HepG2 (cell line): ENCODE results near the gene EGF. TPM values are rescaled to one million over a fixed set of nuclear protein-coding genes. Genes with fewer than 3 reads are reported as not detected.

Source experiments
- ATAC-seq: fragments of 200-7000 bp; cut with Tn5 transposase; 3 replicates; pipeline ENCODE4 v1.9.1; 2020; ENCODE audit warnings: mild to moderate bottlenecking, moderate library complexity
- BruUV-seq: library from RNA; stranded (reverse); fragments of 400-500 nt; replicated peaks from 2 replicates; lab custom pipeline; 2021; lab: Mats Ljungman, UMichigan
- CTCF ChIA-PET: fragments of 300-600 bp; formaldehyde crosslinking; extraction: SDS; loops from one replicate; lab custom pipeline; 2021; ENCODE audit warnings: low total read pairs, inconsistent platforms, low intra/inter-chr PET ratio; lab: Yijun Ruan, JAX
- POLR2A ChIA-PET: fragments of 350-600 bp; sonication (Branson Sonifier 250); formaldehyde crosslinking; loops from one replicate; lab custom pipeline; 2020; ENCODE audit warnings: antibody characterized with exemption, inconsistent platforms; lab: Yijun Ruan, JAX
- DNase-seq: peaks from one replicate; pipeline ENCODE4 v3.0.0-alpha.2; 2015; ENCODE audit warnings: low spot score
- FAIRE-seq: peaks from 3 replicates; lab custom pipeline; 2011; peaks lifted over from hg19 to GRCh38; lab: Jason Lieb, UNC
- H2AFZ ChIP-seq: one replicate; pipeline ENCODE4 v1.6.1; 2011; ENCODE audit warnings: low read length, inconsistent platforms
- H3K27ac ChIP-seq: fragments of 300-600 bp; 3 replicates; pipeline ENCODE4 v1.8.0; 2011; ENCODE audit warnings: mixed run types, mild to moderate bottlenecking, mixed read lengths, low read length, inconsistent platforms; ENCODE audit not compliant: insufficient read depth; ENCODE audit errors: extremely low read length
- H3K27me3 ChIP-seq, 2 experiments: fragments of 200-600 bp in 1 of 2; 2 replicates in 1 of 2; 3 replicates in 1 of 2; pipeline versions ENCODE4 v1.6.0 to v1.8.0; 2011; ENCODE audit warnings: low read length in 2 of 2, mild to moderate bottlenecking in 2 of 2, moderate library complexity in 2 of 2, inconsistent platforms in 1 of 2; ENCODE audit not compliant: insufficient read depth in 2 of 2, control insufficient read depth in 1 of 2
- H3K36me3 ChIP-seq, 2 experiments: fragments of 200-600 bp in 1 of 2; replicated peaks in 1 of 2; 2 replicates in 1 of 2; 3 replicates in 1 of 2; pipeline versions ENCODE4 v1.5.1 to v1.8.0; 2011; ENCODE audit warnings: low read length in 2 of 2, inconsistent platforms in 1 of 2; ENCODE audit not compliant: insufficient read depth in 2 of 2, control insufficient read depth in 1 of 2
- H3K4me1 ChIP-seq: 2 replicates; pipeline ENCODE4 v1.5.1; 2012; ENCODE audit warnings: low read length, inconsistent platforms; ENCODE audit not compliant: insufficient read depth
- H3K4me2 ChIP-seq: 2 replicates; pipeline ENCODE4 v1.6.0; 2011; ENCODE audit warnings: low read depth, low read length, inconsistent platforms
- H3K4me3 ChIP-seq, 3 experiments: fragments of 200-600 bp in 1 of 3; sonication (generic), shearing (Covaris generic) in 1 of 3; replicated peaks in 1 of 3; 2 replicates each; pipeline ENCODE4 v1.5.1; 2011 to 2016; ENCODE audit warnings: low read length in 3 of 3, inconsistent platforms in 2 of 3, low read depth in 2 of 3, mild to moderate bottlenecking in 2 of 3, control low read depth in 1 of 3, mixed read lengths in 1 of 3; ENCODE audit not compliant: insufficient read depth in 1 of 3
- H3K79me2 ChIP-seq: one replicate; pipeline ENCODE4 v1.6.1; 2011; ENCODE audit warnings: low read length, inconsistent platforms; ENCODE audit not compliant: insufficient read depth
- H3K9ac ChIP-seq: 2 replicates; pipeline ENCODE4 v1.6.0; 2011; ENCODE audit warnings: mild to moderate bottlenecking, low read depth, low read length, inconsistent platforms; ENCODE audit not compliant: insufficient read depth
- H3K9me3 ChIP-seq: 2 replicates; pipeline ENCODE4 v1.5.1; 2012; ENCODE audit warnings: mild to moderate bottlenecking, low read length
- H4K20me1 ChIP-seq: 2 replicates; pipeline ENCODE4 v1.6.0; 2011; ENCODE audit warnings: inconsistent platforms, mild to moderate bottlenecking, low read length, moderate library complexity; ENCODE audit not compliant: insufficient read depth
- MAFF ChIP-seq: IDR thresholded peaks from 2 replicates; pipeline ENCODE4 v1.6.1; 2011; ENCODE audit warnings: low read depth, low read length, improper control_type of control experiment
- MAFK ChIP-seq, 2 experiments: IDR thresholded peaks in 1 of 2; conservative IDR thresholded peaks in 1 of 2; 2 replicates each; pipeline ENCODE4 v1.6.1; 2011; ENCODE audit warnings: improper control_type of control experiment in 2 of 2, low read length in 2 of 2
- NAIF1 ChIP-seq: sonication (generic); formaldehyde crosslinking; IDR thresholded peaks from 2 replicates; pipeline ENCODE4 v1.5.0; 2020; ENCODE audit warnings: mild to moderate bottlenecking, missing genetic modification reagents, borderline replicate concordance
- RCOR2 ChIP-seq: IDR thresholded peaks from 2 replicates; pipeline ENCODE4 v1.6.1; 2016; ENCODE audit warnings: missing biosample characterization, missing genetic modification reagents
- REXO4 ChIP-seq: sonication (generic); formaldehyde crosslinking; IDR thresholded peaks from 2 replicates; pipeline ENCODE4 v1.8.0; 2022; ENCODE audit warnings: missing genetic modification reagents, mild to moderate bottlenecking, borderline replicate concordance
- SPEN ChIP-seq: sonication (generic); formaldehyde crosslinking; IDR thresholded peaks from 2 replicates; pipeline ENCODE4 v1.5.1; 2020; ENCODE audit warnings: low read depth, mild to moderate bottlenecking, missing genetic modification reagents
- ZBTB20 ChIP-seq: sonication (generic); formaldehyde crosslinking; IDR thresholded peaks from 2 replicates; pipeline ENCODE4 v1.8.1; 2023; ENCODE audit warnings: missing genetic modification reagents, low read depth, mild to moderate bottlenecking, borderline replicate concordance
- ZNF354B ChIP-seq: sonication (generic); formaldehyde crosslinking; IDR thresholded peaks from 2 replicates; pipeline ENCODE4 v1.8.0; 2022; ENCODE audit warnings: mild to moderate bottlenecking, missing genetic modification reagents
- ZNF816 ChIP-seq: sonication (generic); formaldehyde crosslinking; IDR thresholded peaks from 2 replicates; pipeline ENCODE4 v1.8.0; 2022; ENCODE audit warnings: missing genetic modification reagents, mild to moderate bottlenecking, borderline replicate concordance
- ZNF839 ChIP-seq: sonication (generic); formaldehyde crosslinking; IDR thresholded peaks from 2 replicates; pipeline ENCODE4 v1.4.0; 2020; ENCODE audit warnings: missing genetic modification reagents, mild to moderate bottlenecking, borderline replicate concordance
- WGBS: methylation state at CpG from one replicate; pipeline ENCODE4 v1.1.6; 2017; ENCODE audit warnings: low lambda C conversion rate; 5-methylcytosine and 5-hydroxymethylcytosine counted together
- in situ Hi-C: cut with HindIII; loops from 2 replicates; pipeline ENCODE4 v1.10.0; 2017; ENCODE audit warnings: low pct_unique_long_range_greater_than_20kb; ENCODE audit not compliant: extremely low pct_ligation_motif_present
- intact Hi-C: fragments of 100-400 bp; cut with micrococcal nuclease; formaldehyde crosslinking; loops from one replicate; pipeline ENCODE4 v1.10.0; 2022; ENCODE audit not compliant: unreplicated experiment
- polyA plus RNA-seq, 8 experiments: library from polyadenylated mRNA; depleted of rRNA in 3 of 8; stranded (reverse) in 7 of 8; unstranded in 1 of 8; fragments of >200 nt; fragmentation: Illumina TruSeq in 4 of 8; extraction: Trizol in 4 of 8; gene quantifications; 2 replicates each; pipeline versions ENCODE4 v1.2.1 to v1.2.3, GENCODE V29; 2011 to 2016; ENCODE audit warnings: low read depth in 4 of 8, missing spikeins in 1 of 8, mixed read lengths in 1 of 8; ENCODE audit not compliant: insufficient read depth in 1 of 8
- total RNA-seq, 5 experiments: library from RNA; depleted of rRNA; stranded (reverse); fragments of >200 nt; fragmentation: Illumina TruSeq; extraction: Trizol; gene quantifications; 2 replicates each; pipeline ENCODE4 v1.2.3, GENCODE V29; 2016; ENCODE audit warnings: low read depth in 1 of 5
- TF ChIP-seq, protein P1 (sequence below): sonication (generic); formaldehyde crosslinking; IDR thresholded peaks from 2 replicates; pipeline ENCODE4 v1.4.0; 2020; ENCODE audit warnings: missing genetic modification reagents

Gene EGF
- total and polyA plus RNA-seq, 2 of the 13 experiments (the other 11 are each of a cell fraction or from before 2014, with no cell fraction given) = 0.07 to 0.08 TPM

DNA sequence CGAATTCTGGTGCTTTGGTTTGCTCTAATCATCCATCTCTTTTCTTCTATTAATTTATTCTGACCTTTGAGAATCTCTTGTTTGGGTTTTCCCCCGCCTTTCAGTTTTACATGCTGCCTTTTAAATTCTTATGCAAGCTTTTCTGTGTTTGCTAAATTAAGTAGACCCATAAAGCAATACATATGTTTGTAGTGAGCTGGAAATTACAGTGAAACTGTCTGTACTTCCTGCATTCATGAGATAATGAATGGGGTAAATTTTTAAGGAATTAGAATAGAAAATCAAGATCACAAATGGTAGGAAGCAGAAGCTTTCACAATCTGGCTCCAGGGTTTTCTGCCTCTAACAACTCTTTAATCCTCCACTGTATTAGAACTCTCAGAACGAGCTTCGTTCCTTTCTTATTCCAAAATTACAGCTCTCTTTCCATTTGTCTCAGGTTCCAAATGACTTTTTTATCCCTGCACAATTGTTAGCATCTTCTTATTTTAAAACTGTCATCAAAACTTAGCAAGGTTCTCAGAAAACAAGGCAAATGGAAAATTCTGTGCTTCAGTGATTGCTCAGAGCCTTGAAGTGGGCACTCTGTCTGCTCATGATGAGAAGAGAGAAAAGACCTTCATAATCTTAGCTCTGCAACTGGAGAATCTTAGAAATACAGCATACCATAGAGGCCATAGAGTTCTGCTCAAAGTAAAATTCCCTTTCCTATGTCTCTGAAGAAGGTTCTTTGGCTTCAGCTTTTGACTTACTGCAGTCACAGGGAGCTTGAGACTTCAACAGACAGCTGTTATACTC lies 108.2 kb downstream of the EGF start (continued):
- TF ChIP-seq ZNF839 (CRISPR knock-in tag) (no peak), ZNF354B (CRISPR knock-in tag) (no peak), RCOR2 (CRISPR knock-in tag) (no peak)

DNA sequence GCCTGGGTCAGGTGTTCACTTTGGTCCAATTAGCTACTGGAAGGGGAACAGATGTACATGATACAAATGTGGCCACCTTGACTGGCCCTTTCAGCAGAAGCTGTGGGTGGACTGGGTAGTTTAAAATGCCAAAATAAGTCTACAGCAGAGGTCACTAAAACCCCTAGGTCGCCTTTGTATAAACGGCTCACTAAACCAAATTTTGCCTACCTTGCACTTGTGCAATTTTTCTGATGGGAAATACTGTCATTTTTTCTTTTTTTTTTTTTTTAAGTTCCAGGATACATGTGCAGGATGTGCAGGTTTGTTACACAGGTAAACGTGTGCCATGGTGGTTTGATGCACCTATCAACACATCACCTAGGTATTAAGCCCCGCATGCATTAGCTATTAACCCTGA lies 109.8 kb downstream of the EGF start:
- H3K27ac ChIP-seq = no peak overlapping the region
- POLR2A ChIA-PET = no interaction called here
- in situ Hi-C loops = loop anchor here (25.0 kb wide), 1 partner anchor 1615 kb away; no protein-coding TSS in a partner anchor
- no peaks in the 10 kb centered on the region for H3K79me2 ChIP-seq
- WGBS = 22% methylated on average over 4 of the region's 4 CpGs
- ATAC-seq = no peak
- no peak for DNase-seq
- H3K4me2 ChIP-seq = no peak overlapping the region
- no peaks in the 10 kb centered on the region for H4K20me1 ChIP-seq
- H3K4me1 ChIP-seq = peaks cover 10% of the 10 kb centered on the region
- no peaks in the 10 kb centered on the region for H3K36me3 ChIP-seq
- no peak overlapping the region for H3K4me3 ChIP-seq
- FAIRE-seq = no peak
- no peaks in the 10 kb centered on the region for H3K9me3 ChIP-seq
- BruUV-seq = no TSS peak
- intact Hi-C loops = no loop called here
- H3K9ac ChIP-seq = no peak overlapping the region
- no peak overlapping the region for H2AFZ ChIP-seq
- CTCF ChIA-PET = no interaction called here
- peaks cover 0 to 10% of the 10 kb centered on the region in 2 experiments; a peak in 3 of 5 replicates for H3K27me3 ChIP-seq
- TF ChIP-seq MAFF = peak; percentile 50
- TF ChIP-seq SPEN (CRISPR knock-in tag) = no peak
- TF ChIP-seq ZBTB20 (CRISPR knock-in tag) = no peak
- TF ChIP-seq REXO4 (CRISPR knock-in tag) = no peak
- no peak for TF ChIP-seq NAIF1 (CRISPR knock-in tag)
- TF ChIP-seq MAFK (conservative IDR thresholded peaks at IDR 0.05 in 1 of 2, IDR thresholded peaks at IDR 0.05 in 1 of 2; ENCODE audit: low read length in 2 of 2) = peak; percentile 23 to 60; a peak in 2 of 4 replicates
- TF ChIP-seq ZNF816 (CRISPR knock-in tag) = no peak
- TF ChIP-seq, protein P1, sequence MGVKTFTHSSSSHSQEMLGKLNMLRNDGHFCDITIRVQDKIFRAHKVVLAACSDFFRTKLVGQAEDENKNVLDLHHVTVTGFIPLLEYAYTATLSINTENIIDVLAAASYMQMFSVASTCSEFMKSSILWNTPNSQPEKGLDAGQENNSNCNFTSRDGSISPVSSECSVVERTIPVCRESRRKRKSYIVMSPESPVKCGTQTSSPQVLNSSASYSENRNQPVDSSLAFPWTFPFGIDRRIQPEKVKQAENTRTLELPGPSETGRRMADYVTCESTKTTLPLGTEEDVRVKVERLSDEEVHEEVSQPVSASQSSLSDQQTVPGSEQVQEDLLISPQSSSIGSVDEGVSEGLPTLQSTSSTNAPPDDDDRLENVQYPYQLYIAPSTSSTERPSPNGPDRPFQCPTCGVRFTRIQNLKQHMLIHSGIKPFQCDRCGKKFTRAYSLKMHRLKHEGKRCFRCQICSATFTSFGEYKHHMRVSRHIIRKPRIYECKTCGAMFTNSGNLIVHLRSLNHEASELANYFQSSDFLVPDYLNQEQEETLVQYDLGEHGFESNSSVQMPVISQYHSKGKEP = no peak
- TF ChIP-seq, all 625 proteins: peak for 2
